GM18498 (cell line): Measurements from ENCODE around the gene SNRNP48.
A peak's percentile ranks its signal among the peaks of the same experiment; 100 is the strongest.

ENCODE experiments used
- ATAC-seq: cut with Tn5 transposase; IDR thresholded peaks from one replicate; pipeline ENCODE4 v1.9.1; 2021; ENCODE audit warnings: mild to moderate bottlenecking, moderate library complexity; ENCODE audit not compliant: unreplicated experiment

Gene SNRNP48

GRCh38 chr6:7589949-7590917, at the start of gene SNRNP48:
SNRNP48 (plus strand) TSS chr6:7590198; CDS start chr6:7590258, 60 bp downstream.
- ATAC-seq = peak; percentile 100

GRCh38 chr6:7540595-7540994, 49.4 kb upstream of the SNRNP48 start:
- ATAC-seq = no peak

- ATAC-seq = no peak
Measured at GRCh38 chr6:7541175-7542064, 48.6 kb upstream of the SNRNP48 start, which contains the start of gene DSP. DSP (plus strand) TSS chr6:7541671; CDS start chr6:7541916, 245 bp downstream.

GRCh38 chr6:7542065-7542873, 47.7 kb upstream of the SNRNP48 start:
- ATAC-seq = no peak

GRCh38 chr6:7542874-7543624, 46.9 kb upstream of the SNRNP48 start:
- no peak for ATAC-seq

GRCh38 chr6:7543789-7544424, 46.1 kb upstream of the SNRNP48 start:
- ATAC-seq = no peak

- ATAC-seq = no peak
Measured at GRCh38 chr6:7544597-7544996, 45.4 kb upstream of the SNRNP48 start.

- no peak for ATAC-seq
Measured at GRCh38 chr6:7545316-7546019, 44.5 kb upstream of the SNRNP48 start.

- no peak for ATAC-seq
Measured at GRCh38 chr6:7546020-7546369, 44.0 kb upstream of the SNRNP48 start.

- ATAC-seq = no peak
Measured at GRCh38 chr6:7546383-7546782, 43.6 kb upstream of the SNRNP48 start.

GRCh38 chr6:7546896-7547295, 43.1 kb upstream of the SNRNP48 start:
- ATAC-seq = no peak

GRCh38 chr6:7547315-7547714, 42.7 kb upstream of the SNRNP48 start:
- no peak for ATAC-seq

- no peak for ATAC-seq
Measured at GRCh38 chr6:7550433-7550801, 39.6 kb upstream of the SNRNP48 start.

- no peak for ATAC-seq
Measured at GRCh38 chr6:7554533-7555275, 35.3 kb upstream of the SNRNP48 start.

- no peak for ATAC-seq
Measured at GRCh38 chr6:7555671-7556070, 34.3 kb upstream of the SNRNP48 start.

GRCh38 chr6:7556394-7557106, 33.4 kb upstream of the SNRNP48 start:
- ATAC-seq = no peak

GRCh38 chr6:7557652-7558051, 32.3 kb upstream of the SNRNP48 start:
- no peak for ATAC-seq

GRCh38 chr6:7558781-7559180, 31.2 kb upstream of the SNRNP48 start:
- ATAC-seq = no peak
